HCT116 (cell line): ENCODE results near the gene TNFRSF19. TPM values are rescaled to one million over a fixed set of nuclear protein-coding genes. Genes with fewer than 3 reads are reported as not detected.
"Not testable (repeated sequence)": the region's sequence is repeated elsewhere in the genome, so short reads cannot be mapped to it uniquely, and the experiment has no call there.

Experiments used
- ATAC-seq: fragments of 200-7000 bp; cut with Tn5 transposase; 2 replicates; pipeline ENCODE4 v1.9.1; 2020; ENCODE audit warnings: mild to moderate bottlenecking, moderate library complexity
- BruUV-seq: library from RNA; stranded (reverse); fragments of 400-500 nt; replicated peaks from 2 replicates; lab custom pipeline; 2021; lab: Mats Ljungman, UMichigan
- CTCF ChIA-PET: fragments of 300-600 bp; sonication (Branson Sonifier 250); formaldehyde crosslinking; loops from one replicate; lab custom pipeline; 2021; ENCODE audit warnings: antibody characterized with exemption; lab: Charles Lee
- POLR2A ChIA-PET: fragments of 300-600, 350-600 bp; sonication (Branson Sonifier 250); formaldehyde crosslinking; loops from one replicate; lab custom pipeline; 2021; ENCODE audit warnings: antibody characterized with exemption; lab: Charles Lee
- RAD21 ChIA-PET, 2 experiments: fragments of 300-600 bp; sonication (Branson Sonifier 250); formaldehyde crosslinking; loops; one replicate each; lab custom pipeline; 2023; ENCODE audit warnings: low total read pairs in 2 of 2; ENCODE audit not compliant: uncharacterized antibody in 2 of 2, unreplicated experiment in 2 of 2, low non-redundant PET in 1 of 2; lab: Charles Lee
- DNase-seq: peaks from one replicate; pipeline ENCODE4 v3.0.0-alpha.2; 2010; ENCODE audit warnings: low read depth, low spot score
- H2AFZ ChIP-seq: fragments of 200-600 bp; shearing (Covaris generic), sonication (generic); 2 replicates; pipeline ENCODE4 v1.6.1; 2017; ENCODE audit warnings: low read depth, mixed run types, mixed read lengths, antibody characterized with exemption, low read length; ENCODE audit not compliant: poor library complexity, severe bottlenecking
- H3K27ac ChIP-seq: 2 replicates; pipeline ENCODE4 v1.5.1; 2012; ENCODE audit warnings: low read depth, low read length
- H3K27me3 ChIP-seq: fragments of 200-600 bp; sonication (generic); 2 replicates; pipeline ENCODE4 v1.6.1; 2016; ENCODE audit warnings: mixed run types, low read length, mixed read lengths; ENCODE audit not compliant: insufficient read depth
- H3K36me3 ChIP-seq, 2 experiments: fragments of 200-500 bp in 1 of 2; fragments of 200-600 bp in 1 of 2; sonication (Bioruptor generic) in 1 of 2; sonication (generic) in 1 of 2; 2 replicates each; pipeline versions ENCODE4 v1.5.1 to v1.6.1; 2014 to 2016; ENCODE audit warnings: low read length in 2 of 2, inconsistent platforms in 1 of 2, mixed read lengths in 1 of 2, mixed run types in 1 of 2; ENCODE audit not compliant: insufficient read depth in 2 of 2, control insufficient read depth in 1 of 2
- H3K4me1 ChIP-seq, 2 experiments: fragments of 200-600 bp in 1 of 2; sonication (generic) in 1 of 2; 2 replicates each; pipeline versions ENCODE4 v1.5.1 to v1.6.1; 2012 to 2017; ENCODE audit warnings: low read length in 2 of 2, inconsistent platforms in 1 of 2, mild to moderate bottlenecking in 1 of 2, mixed read lengths in 1 of 2, mixed run types in 1 of 2, moderate library complexity in 1 of 2; ENCODE audit not compliant: insufficient read depth in 2 of 2, control insufficient read depth in 1 of 2
- H3K4me2 ChIP-seq: fragments of 200-600 bp; sonication (generic); 2 replicates; pipeline ENCODE4 v1.6.1; 2017; ENCODE audit warnings: mixed run types, low read length, mixed read lengths
- H3K4me3 ChIP-seq, 2 experiments: fragments of 200-600 bp in 1 of 2; sonication (generic) in 1 of 2; replicated peaks in 1 of 2; 2 replicates each; pipeline ENCODE4 v1.5.1; 2011 to 2016; ENCODE audit warnings: low read length in 2 of 2, control low read depth in 1 of 2, low read depth in 1 of 2, mild to moderate bottlenecking in 1 of 2, mixed read lengths in 1 of 2, mixed run types in 1 of 2
- H3K79me2 ChIP-seq: fragments of 200-600 bp; sonication (generic); 2 replicates; pipeline ENCODE4 v1.6.1; 2017; ENCODE audit warnings: mild to moderate bottlenecking, mixed run types, low read length, moderate library complexity, mixed read lengths; ENCODE audit not compliant: insufficient read depth
- H3K9ac ChIP-seq: fragments of 200-600 bp; sonication (generic); 2 replicates; pipeline ENCODE4 v1.6.1; 2016; ENCODE audit warnings: low read length, mixed read lengths
- H3K9me2 ChIP-seq: fragments of 200-600 bp; sonication (generic), shearing (Covaris generic); 2 replicates; pipeline ENCODE4 v1.6.1; 2017; ENCODE audit warnings: mixed run types, mild to moderate bottlenecking, moderate library complexity; ENCODE audit not compliant: insufficient read depth
- H3K9me3 ChIP-seq, 2 experiments: fragments of 200-500 bp in 1 of 2; fragments of 200-600 bp in 1 of 2; sonication (Bioruptor generic) in 1 of 2; sonication (generic) in 1 of 2; 2 replicates each; pipeline ENCODE4 v1.6.1; 2014 to 2017; ENCODE audit warnings: low read length in 2 of 2, mixed read lengths in 2 of 2, inconsistent platforms in 1 of 2, low read depth in 1 of 2, mild to moderate bottlenecking in 1 of 2, mixed run types in 1 of 2, moderate library complexity in 1 of 2; ENCODE audit not compliant: control insufficient read depth in 1 of 2, insufficient read depth in 1 of 2
- H4K20me1 ChIP-seq: fragments of 200-600 bp; sonication (generic), shearing (Covaris generic); 2 replicates; pipeline ENCODE4 v1.6.1; 2017; ENCODE audit warnings: mixed run types, mild to moderate bottlenecking, moderate library complexity; ENCODE audit not compliant: insufficient read depth
- CBX3 ChIP-seq: IDR thresholded peaks from 2 replicates; pipeline ENCODE4 v1.6.1; 2012; ENCODE audit warnings: low read depth
- ELF1 ChIP-seq: IDR thresholded peaks from 2 replicates; pipeline ENCODE4 v1.6.1; 2012; ENCODE audit warnings: low read depth, borderline replicate concordance
- FOSL1 ChIP-seq: IDR thresholded peaks from 2 replicates; pipeline ENCODE4 v1.6.1; 2012; ENCODE audit warnings: low read depth
- POLR2AphosphoS5 ChIP-seq: IDR thresholded peaks from 2 replicates; pipeline ENCODE4 v1.6.1; 2011; ENCODE audit warnings: mild to moderate bottlenecking, low read depth, low read length, moderate library complexity
- RAD21 ChIP-seq: IDR thresholded peaks from 2 replicates; pipeline ENCODE4 v1.6.1; 2012; ENCODE audit warnings: low read depth, mild to moderate bottlenecking
- SIN3A ChIP-seq: IDR thresholded peaks from 2 replicates; pipeline ENCODE4 v1.6.1; 2012; ENCODE audit warnings: low read depth
- SP1 ChIP-seq: IDR thresholded peaks from 2 replicates; pipeline ENCODE4 v1.6.1; 2012; ENCODE audit warnings: low read depth
- SRF ChIP-seq: IDR thresholded peaks from 2 replicates; pipeline ENCODE4 v1.6.1; 2012; ENCODE audit warnings: low read depth
- YY1 ChIP-seq: IDR thresholded peaks from 2 replicates; pipeline ENCODE4 v1.6.1; 2011; ENCODE audit warnings: low read length, low read depth, moderate library complexity, mild to moderate bottlenecking; ENCODE audit not compliant: insufficient replicate concordance; ENCODE audit errors: extremely low read depth
- ZNF274 ChIP-seq: fragments of 200-500 bp; sonication (Bioruptor generic); IDR thresholded peaks from 2 replicates; pipeline ENCODE4 v1.6.1; 2014; ENCODE audit warnings: mild to moderate bottlenecking, low read depth, low read length, inconsistent platforms
- intact Hi-C: fragments of 100-400 bp; cut with micrococcal nuclease; formaldehyde crosslinking; loops from 2 replicates; pipeline ENCODE4 v1.10.0; 2022
- total RNA-seq: library from RNA; stranded (reverse); gene quantifications from one replicate; pipeline ENCODE4 v1.2.1, GENCODE V29; 2021; ENCODE audit not compliant: unreplicated experiment
- TF ChIP-seq, protein P1 (sequence below): IDR thresholded peaks from 2 replicates; pipeline ENCODE4 v1.6.1; 2011; ENCODE audit warnings: mild to moderate bottlenecking, low read length, moderate library complexity; ENCODE audit not compliant: insufficient replicate concordance; ENCODE audit errors: extremely low read depth
- TF ChIP-seq, protein P2 (sequence below): IDR thresholded peaks from 2 replicates; pipeline ENCODE4 v1.6.1; 2012
- TF ChIP-seq, protein P3 (sequence below): IDR thresholded peaks from 2 replicates; pipeline ENCODE4 v1.6.1; 2012; ENCODE audit warnings: low read depth

TNFRSF19 gene
- total RNA-seq, 1 experiment from 2014 or later, result 1.1 TPM

DNA sequence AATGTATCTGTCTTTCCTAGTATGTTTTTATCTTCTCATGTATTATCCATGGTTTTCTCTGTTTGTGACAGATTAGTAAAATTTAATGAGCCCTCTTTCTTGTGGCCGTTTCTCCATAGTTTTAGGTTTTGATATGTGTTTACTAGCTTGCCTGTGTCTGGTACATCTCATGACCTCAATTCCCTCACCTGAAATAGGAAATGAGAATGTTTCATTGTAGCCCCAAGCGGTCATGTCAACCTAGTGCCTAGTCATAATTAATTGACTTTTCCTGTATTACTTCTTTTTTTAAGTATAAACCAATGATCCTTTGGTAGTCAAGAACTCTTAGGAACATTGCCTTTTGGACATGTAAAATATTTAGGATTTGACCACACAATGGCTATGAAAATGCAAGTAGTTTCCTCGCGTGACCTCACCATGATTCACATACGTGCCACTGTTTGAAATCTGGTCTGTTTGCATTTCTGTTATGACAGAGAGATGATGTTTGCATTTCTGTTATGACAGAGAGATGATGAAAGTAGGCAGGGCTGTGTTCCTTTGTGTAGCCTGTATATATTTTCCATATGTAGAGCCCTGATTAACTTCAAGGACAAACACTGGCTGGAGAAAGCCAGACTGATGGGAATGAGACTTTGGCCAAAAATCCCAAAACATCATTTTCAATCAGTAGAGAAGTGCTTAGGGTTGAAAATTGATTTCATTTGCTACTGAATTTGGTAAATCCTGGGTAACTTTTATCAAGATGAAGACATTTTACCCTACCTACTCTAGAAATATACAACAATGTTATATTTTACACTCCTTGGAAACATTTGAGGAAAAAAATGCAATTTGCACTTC is 104.8 kb downstream of the TNFRSF19 start:
- no peak overlapping the region for H2AFZ ChIP-seq
- no peaks in the 10 kb centered on the region for H3K4me1 ChIP-seq
- no peak overlapping the region for H3K9ac ChIP-seq
- no peaks in the 10 kb centered on the region for H3K9me2 ChIP-seq
- BruUV-seq, result no TSS peak
- RAD21 ChIA-PET, result no interaction called here
- H3K27me3 ChIP-seq, result peaks cover 20% of the 10 kb centered on the region; the same call in 1 of the 2 replicates
- DNase-seq, result no peak
- POLR2A ChIA-PET, result no interaction called here
- ATAC-seq, result no peak
- intact Hi-C loops, result no loop called here
- no peaks in the 10 kb centered on the region for H3K36me3 ChIP-seq
- no peak overlapping the region for H3K4me2 ChIP-seq
- H3K4me3 ChIP-seq, result no peak overlapping the region
- H3K27ac ChIP-seq, result no peak overlapping the region
- TF ChIP-seq SP1, result no peak
- TF ChIP-seq POLR2AphosphoS5, result no peak
- TF ChIP-seq RAD21, result no peak
- no peak for TF ChIP-seq SRF
- no peak for TF ChIP-seq CBX3
- TF ChIP-seq FOSL1, result no peak
- TF ChIP-seq ZNF274, result no peak
- TF ChIP-seq, protein P1, sequence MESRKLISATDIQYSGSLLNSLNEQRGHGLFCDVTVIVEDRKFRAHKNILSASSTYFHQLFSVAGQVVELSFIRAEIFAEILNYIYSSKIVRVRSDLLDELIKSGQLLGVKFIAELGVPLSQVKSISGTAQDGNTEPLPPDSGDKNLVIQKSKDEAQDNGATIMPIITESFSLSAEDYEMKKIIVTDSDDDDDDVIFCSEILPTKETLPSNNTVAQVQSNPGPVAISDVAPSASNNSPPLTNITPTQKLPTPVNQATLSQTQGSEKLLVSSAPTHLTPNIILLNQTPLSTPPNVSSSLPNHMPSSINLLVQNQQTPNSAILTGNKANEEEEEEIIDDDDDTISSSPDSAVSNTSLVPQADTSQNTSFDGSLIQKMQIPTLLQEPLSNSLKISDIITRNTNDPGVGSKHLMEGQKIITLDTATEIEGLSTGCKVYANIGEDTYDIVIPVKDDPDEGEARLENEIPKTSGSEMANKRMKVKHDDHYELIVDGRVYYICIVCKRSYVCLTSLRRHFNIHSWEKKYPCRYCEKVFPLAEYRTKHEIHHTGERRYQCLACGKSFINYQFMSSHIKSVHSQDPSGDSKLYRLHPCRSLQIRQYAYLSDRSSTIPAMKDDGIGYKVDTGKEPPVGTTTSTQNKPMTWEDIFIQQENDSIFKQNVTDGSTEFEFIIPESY, result no peak
- TF ChIP-seq, protein P2, sequence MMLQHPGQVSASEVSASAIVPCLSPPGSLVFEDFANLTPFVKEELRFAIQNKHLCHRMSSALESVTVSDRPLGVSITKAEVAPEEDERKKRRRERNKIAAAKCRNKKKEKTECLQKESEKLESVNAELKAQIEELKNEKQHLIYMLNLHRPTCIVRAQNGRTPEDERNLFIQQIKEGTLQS, result no peak
- no peak for TF ChIP-seq YY1
- no peak for TF ChIP-seq SIN3A
- TF ChIP-seq ELF1, result no peak
- TF ChIP-seq, protein P3, sequence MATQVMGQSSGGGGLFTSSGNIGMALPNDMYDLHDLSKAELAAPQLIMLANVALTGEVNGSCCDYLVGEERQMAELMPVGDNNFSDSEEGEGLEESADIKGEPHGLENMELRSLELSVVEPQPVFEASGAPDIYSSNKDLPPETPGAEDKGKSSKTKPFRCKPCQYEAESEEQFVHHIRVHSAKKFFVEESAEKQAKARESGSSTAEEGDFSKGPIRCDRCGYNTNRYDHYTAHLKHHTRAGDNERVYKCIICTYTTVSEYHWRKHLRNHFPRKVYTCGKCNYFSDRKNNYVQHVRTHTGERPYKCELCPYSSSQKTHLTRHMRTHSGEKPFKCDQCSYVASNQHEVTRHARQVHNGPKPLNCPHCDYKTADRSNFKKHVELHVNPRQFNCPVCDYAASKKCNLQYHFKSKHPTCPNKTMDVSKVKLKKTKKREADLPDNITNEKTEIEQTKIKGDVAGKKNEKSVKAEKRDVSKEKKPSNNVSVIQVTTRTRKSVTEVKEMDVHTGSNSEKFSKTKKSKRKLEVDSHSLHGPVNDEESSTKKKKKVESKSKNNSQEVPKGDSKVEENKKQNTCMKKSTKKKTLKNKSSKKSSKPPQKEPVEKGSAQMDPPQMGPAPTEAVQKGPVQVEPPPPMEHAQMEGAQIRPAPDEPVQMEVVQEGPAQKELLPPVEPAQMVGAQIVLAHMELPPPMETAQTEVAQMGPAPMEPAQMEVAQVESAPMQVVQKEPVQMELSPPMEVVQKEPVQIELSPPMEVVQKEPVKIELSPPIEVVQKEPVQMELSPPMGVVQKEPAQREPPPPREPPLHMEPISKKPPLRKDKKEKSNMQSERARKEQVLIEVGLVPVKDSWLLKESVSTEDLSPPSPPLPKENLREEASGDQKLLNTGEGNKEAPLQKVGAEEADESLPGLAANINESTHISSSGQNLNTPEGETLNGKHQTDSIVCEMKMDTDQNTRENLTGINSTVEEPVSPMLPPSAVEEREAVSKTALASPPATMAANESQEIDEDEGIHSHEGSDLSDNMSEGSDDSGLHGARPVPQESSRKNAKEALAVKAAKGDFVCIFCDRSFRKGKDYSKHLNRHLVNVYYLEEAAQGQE, result no peak
- H4K20me1 ChIP-seq, result no peaks in the 10 kb centered on the region
- H3K9me3 ChIP-seq, result no peaks in the 10 kb centered on the region
- no peaks in the 10 kb centered on the region for H3K79me2 ChIP-seq
- CTCF ChIA-PET, result interaction anchor here (2.4 kb wide), 1 partner anchor 8 kb away, joined by 6 read pairs; no protein-coding TSS in a partner anchor

DNA sequence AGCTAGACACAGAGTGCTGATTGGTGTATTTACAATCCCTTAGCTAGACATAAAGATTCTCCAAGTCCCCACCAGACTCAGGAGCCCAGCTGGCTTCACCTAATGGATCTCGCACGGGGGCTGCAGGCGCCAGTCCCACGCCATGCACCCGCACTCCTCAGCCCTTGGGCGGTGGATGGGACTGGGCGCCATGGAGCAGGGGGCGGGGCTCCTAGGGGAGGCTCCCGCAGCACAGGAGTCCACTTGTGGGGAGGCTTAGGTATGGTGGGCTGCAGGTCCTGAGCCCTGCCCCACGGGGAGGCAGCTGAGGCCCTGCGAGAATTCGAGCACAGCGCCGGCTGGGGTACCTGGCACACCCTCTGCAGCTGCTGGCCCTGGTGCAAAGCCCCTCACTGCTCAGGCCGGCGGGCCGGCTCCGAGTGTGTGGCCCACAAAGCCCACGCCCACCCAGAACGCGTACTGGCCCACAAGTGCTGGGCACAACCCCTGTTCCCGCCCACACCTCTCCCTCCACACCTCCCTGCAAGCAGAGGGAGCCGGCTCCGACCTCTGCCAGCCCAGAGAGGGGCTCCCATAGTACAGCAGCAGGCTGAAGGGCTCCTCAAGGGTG is 107.6 kb downstream of the TNFRSF19 start:
- CTCF ChIA-PET, H4K20me1 ChIP-seq, H3K4me1 ChIP-seq, H2AFZ ChIP-seq, POLR2A ChIA-PET, H3K79me2 ChIP-seq, BruUV-seq, H3K36me3 ChIP-seq, H3K4me3 ChIP-seq, H3K4me2 ChIP-seq, ATAC-seq, DNase-seq, H3K9me3 ChIP-seq, intact Hi-C loops, H3K9ac ChIP-seq, RAD21 ChIA-PET, H3K9me2 ChIP-seq, H3K27ac ChIP-seq: not testable (repeated sequence)
- peaks cover 20% of the 10 kb centered on the region; the same call in 1 of the 2 replicates for H3K27me3 ChIP-seq
